H1 (cell line): ENCODE data around the gene TMEM135. TPM values are rescaled to one million over a fixed set of nuclear protein-coding genes. Genes with fewer than 3 reads are reported as not detected.

Experiments
- CTCF ChIA-PET: fragments of 300-600 bp; sonication (Branson Sonifier 250); formaldehyde crosslinking; loops from one replicate; lab custom pipeline; 2021; ENCODE audit not compliant: partially characterized antibody; lab: Charles Lee
- POLR2A ChIA-PET: fragments of 300-600 bp; sonication (Branson Sonifier 250); formaldehyde crosslinking; loops from one replicate; lab custom pipeline; 2021; ENCODE audit warnings: inconsistent platforms; ENCODE audit not compliant: partially characterized antibody; lab: Charles Lee
- DNase-seq, 2 experiments: peaks; one replicate each; pipeline versions ENCODE4 v3.0.0 to v3.0.0-alpha.2; 2010 to 2022; ENCODE audit warnings: low spot score in 2 of 2, low read depth in 1 of 2, mixed read lengths in 1 of 2
- FAIRE-seq: peaks from 2 replicates; lab custom pipeline; 2011; peaks lifted over from hg19 to GRCh38; lab: Jason Lieb, UNC
- H2AFZ ChIP-seq: 2 replicates; pipeline ENCODE4 v1.8.1; 2012; ENCODE audit warnings: low read length, inconsistent platforms
- H2AK5ac ChIP-seq: 2 replicates; pipeline ENCODE4 v1.6.1; 2013; ENCODE audit warnings: low read depth, low read length
- H2BK120ac ChIP-seq: replicated peaks from 2 replicates; pipeline ENCODE3; 2013; ENCODE audit warnings: low read depth, low read length, inconsistent platforms
- H2BK12ac ChIP-seq: 2 replicates; pipeline ENCODE4 v1.6.1; 2013; ENCODE audit warnings: low read depth, low read length
- H2BK15ac ChIP-seq: 2 replicates; pipeline ENCODE4 v1.6.1; 2013; ENCODE audit warnings: low read length
- H2BK20ac ChIP-seq: 2 replicates; pipeline ENCODE4 v1.6.1; 2013; ENCODE audit warnings: low read length
- H2BK5ac ChIP-seq: 2 replicates; pipeline ENCODE4 v1.6.1; 2013; ENCODE audit warnings: low read depth, low read length
- H3K14ac ChIP-seq: 2 replicates; pipeline ENCODE4 v1.6.1; 2013; ENCODE audit warnings: inconsistent platforms; ENCODE audit not compliant: insufficient read length
- H3K18ac ChIP-seq: 2 replicates; pipeline ENCODE4 v1.6.1; 2013; ENCODE audit warnings: low read length; ENCODE audit errors: extremely low read depth
- H3K23ac ChIP-seq: 2 replicates; pipeline ENCODE4 v1.6.1; 2013; ENCODE audit warnings: inconsistent platforms; ENCODE audit not compliant: insufficient read length
- H3K23me2 ChIP-seq: 2 replicates; pipeline ENCODE4 v1.6.1; 2013; ENCODE audit warnings: low read depth, low read length
- H3K27ac ChIP-seq: 2 replicates; pipeline ENCODE4 v1.6.1; 2011; ENCODE audit warnings: low read depth, low read length, inconsistent platforms
- H3K27me3 ChIP-seq, 4 experiments: replicated peaks in 1 of 4; 1 replicate in 1 of 4; 2 replicates in 3 of 4; pipeline versions ENCODE4 v1.6.1 to v1.8.1; 2011 to 2013; ENCODE audit warnings: low read length in 3 of 4, mild to moderate bottlenecking in 3 of 4, inconsistent platforms in 2 of 4, mixed read lengths in 2 of 4, moderate library complexity in 1 of 4; ENCODE audit not compliant: control insufficient read depth in 3 of 4, insufficient read depth in 3 of 4; ENCODE audit errors: extremely low read depth in 1 of 4
- H3K36me3 ChIP-seq, 4 experiments: 2 replicates each; pipeline versions ENCODE4 v1.6.1 to v1.8.1; 2011 to 2013; ENCODE audit warnings: mild to moderate bottlenecking in 4 of 4, low read length in 3 of 4, moderate library complexity in 2 of 4, control low read depth in 1 of 4, inconsistent platforms in 1 of 4; ENCODE audit not compliant: insufficient read depth in 4 of 4, control insufficient read depth in 2 of 4
- H3K4ac ChIP-seq: replicated peaks from 2 replicates; pipeline ENCODE3; 2013; ENCODE audit warnings: low read length, low read depth, mixed read lengths, inconsistent platforms; ENCODE audit not compliant: insufficient read length
- H3K4me1 ChIP-seq, 4 experiments: replicated peaks in 1 of 4; 1 replicate in 1 of 4; 2 replicates in 3 of 4; pipeline versions ENCODE4 v1.6.1 to v1.8.1; 2011 to 2013; ENCODE audit warnings: low read length in 3 of 4, inconsistent platforms in 2 of 4, mixed read lengths in 1 of 4; ENCODE audit not compliant: insufficient read depth in 4 of 4, control insufficient read depth in 3 of 4
- H3K4me2 ChIP-seq, 2 experiments: 2 replicates each; pipeline versions ENCODE4 v1.6.1 to v1.8.1; 2011 to 2013; ENCODE audit warnings: low read depth in 2 of 2, low read length in 2 of 2, control low read depth in 1 of 2, inconsistent platforms in 1 of 2, mild to moderate bottlenecking in 1 of 2; ENCODE audit not compliant: insufficient read depth in 1 of 2
- H3K4me3 ChIP-seq, 4 experiments: fragments of 200-600, 300-600 bp in 1 of 4; sonication (generic), shearing (Covaris generic), sonication (Bioruptor Twin) in 1 of 4; 2 replicates each; pipeline versions ENCODE4 v1.5.1 to v1.8.1; 2011 to 2016; ENCODE audit warnings: low read length in 4 of 4, low read depth in 3 of 4, control low read depth in 2 of 4, inconsistent platforms in 2 of 4, mild to moderate bottlenecking in 2 of 4, mixed read lengths in 1 of 4, moderate library complexity in 1 of 4; ENCODE audit not compliant: insufficient read depth in 2 of 4; ENCODE audit errors: extremely low read depth in 1 of 4
- H3K56ac ChIP-seq: replicated peaks from 2 replicates; pipeline ENCODE3; 2013; ENCODE audit warnings: low read depth, mild to moderate bottlenecking, mixed read lengths, low read length, inconsistent platforms; ENCODE audit not compliant: insufficient read length
- H3K79me1 ChIP-seq: 2 replicates; pipeline ENCODE4 v1.6.1; 2013; ENCODE audit warnings: low read depth, low read length, control low read depth
- H3K79me2 ChIP-seq, 2 experiments: 2 replicates each; pipeline versions ENCODE4 v1.6.1 to v1.8.1; 2012 to 2013; ENCODE audit warnings: low read length in 2 of 2, mild to moderate bottlenecking in 2 of 2, inconsistent platforms in 1 of 2; ENCODE audit not compliant: insufficient read depth in 2 of 2, control insufficient read depth in 1 of 2
- H3K9ac ChIP-seq, 4 experiments: replicated peaks in 1 of 4; 1 replicate in 1 of 4; 2 replicates in 3 of 4; pipeline versions ENCODE4 v1.6.1 to v1.8.1; 2011 to 2013; ENCODE audit warnings: low read depth in 3 of 4, low read length in 3 of 4, control low read depth in 2 of 4, mild to moderate bottlenecking in 2 of 4, moderate library complexity in 2 of 4, inconsistent platforms in 1 of 4; ENCODE audit errors: extremely low read depth in 1 of 4
- H3K9me3 ChIP-seq, 2 experiments: 2 replicates each; pipeline versions ENCODE4 v1.6.1 to v1.8.1; 2012 to 2013; ENCODE audit warnings: mild to moderate bottlenecking in 2 of 2, moderate library complexity in 2 of 2, control low read depth in 1 of 2, inconsistent platforms in 1 of 2, low read depth in 1 of 2, low read length in 1 of 2, mixed read lengths in 1 of 2; ENCODE audit not compliant: insufficient read depth in 2 of 2
- H4K20me1 ChIP-seq, 2 experiments: replicated peaks in 1 of 2; 2 replicates each; pipeline versions ENCODE3 to v1.8.1; 2011 to 2013; ENCODE audit warnings: inconsistent platforms in 2 of 2, low read length in 2 of 2, mild to moderate bottlenecking in 1 of 2; ENCODE audit not compliant: insufficient read depth in 2 of 2, control insufficient read depth in 1 of 2
- H4K5ac ChIP-seq: 2 replicates; pipeline ENCODE4 v1.6.1; 2013; ENCODE audit warnings: low read length, low read depth, mixed read lengths, inconsistent platforms; ENCODE audit not compliant: insufficient read length
- H4K8ac ChIP-seq: 2 replicates; pipeline ENCODE4 v1.8.0; 2013; ENCODE audit warnings: mild to moderate bottlenecking, moderate library complexity, low read length, inconsistent platforms; ENCODE audit not compliant: insufficient read depth; ENCODE audit errors: extremely low read depth
- H4K91ac ChIP-seq: replicated peaks from 2 replicates; pipeline ENCODE3; 2013; ENCODE audit warnings: low read length, mixed read lengths, inconsistent platforms; ENCODE audit not compliant: insufficient read length
- EZH2 ChIP-seq: fragments of 200-600 bp; sonication (generic); IDR thresholded peaks from 2 replicates; pipeline ENCODE4 v1.7.1; 2012; ENCODE audit warnings: low read depth, mild to moderate bottlenecking, moderate library complexity, low read length, inconsistent platforms; ENCODE audit not compliant: severe bottlenecking
- KDM1A ChIP-seq: fragments of 200-600, 300-600 bp; sonication (generic); IDR thresholded peaks from 2 replicates; pipeline ENCODE4 v1.7.1; 2016; ENCODE audit warnings: mild to moderate bottlenecking, low read length, borderline replicate concordance
- POLR2A ChIP-seq, 2 experiments: IDR thresholded peaks; 1 replicate in 1 of 2; 2 replicates in 1 of 2; pipeline ENCODE4 v1.6.1; 2011; ENCODE audit warnings: low read depth in 2 of 2, low read length in 2 of 2, mild to moderate bottlenecking in 2 of 2; ENCODE audit errors: control extremely low read depth in 1 of 2
- POU5F1 ChIP-seq: IDR thresholded peaks from 2 replicates; pipeline ENCODE4 v1.6.1; 2011; ENCODE audit warnings: low read depth, mild to moderate bottlenecking, low read length, moderate library complexity
- TCF12 ChIP-seq: IDR thresholded peaks from 2 replicates; pipeline ENCODE4 v1.6.1; 2011; ENCODE audit warnings: low read depth, mild to moderate bottlenecking, low read length
- WGBS, 2 experiments: shearing (Covaris generic) in 1 of 2; methylation state at CpG; one replicate each; pipeline versions ENCODE4 v1.1.6 to v1.1.7; 2013 to 2015; ENCODE audit warnings: low lambda C conversion rate in 2 of 2, mixed read lengths in 2 of 2, inconsistent platforms in 1 of 2, low coverage in 1 of 2, missing lambda C conversion rate in 1 of 2; ENCODE audit not compliant: insufficient replicate concordance in 2 of 2, insufficient coverage in 1 of 2, insufficient read length in 1 of 2; ENCODE audit errors: extremely low coverage in 1 of 2, missing lambda C conversion rate in 1 of 2; 5-methylcytosine and 5-hydroxymethylcytosine counted together
- polyA plus RNA-seq, 7 experiments: library from polyadenylated mRNA; depleted of rRNA in 3 of 7; stranded (reverse) in 5 of 7; unstranded in 2 of 7; fragments of >200 nt in 5 of 7; fragments of 200-250 nt in 2 of 7; gene quantifications; 1 replicate in 5 of 7; 2 replicates in 1 of 7; 4 replicates in 1 of 7; pipeline versions ENCODE4 v1.2.1 to v1.2.3, GENCODE V29; 2011 to 2013; ENCODE audit warnings: missing spikeins in 2 of 7, mixed read lengths in 2 of 7
- total RNA-seq: library from RNA; stranded (reverse); fragmentation: NEBNext Ultra II Directional; extraction: Animal tissue kit (Norgen Biotek cat#: 25700); gene quantifications from 2 replicates; pipeline ENCODE4 v1.2.1, GENCODE V29; 2021

The TMEM135 gene
- total and polyA plus RNA-seq, 2 of the 8 experiments (the other 6 are each of a cell fraction or from before 2014, with no cell fraction given) = 9.3 to 31.3 TPM

GRCh38 chr11:87035976-87036583, 1.7 kb upstream of the TMEM135 start:
- H3K27me3 ChIP-seq = no peaks in the 10 kb centered on the region
- ChIA-PET CTCF (interaction anchor here (1.2 to 1.7 kb wide), 2 partner anchors 61 to 254 kb away, joined by 4 to 7 read pairs; no protein-coding TSS in a partner anchor), POLR2A (interaction anchor here (1.7 kb wide), 1 partner anchor 83 kb away, joined by 3 read pairs; no protein-coding TSS in a partner anchor)
- H2BK15ac ChIP-seq = no peak overlapping the region
- H3K9me3 ChIP-seq = no peaks in the 10 kb centered on the region
- FAIRE-seq (no peak), DNase-seq (no peak)
- H3K79me2 ChIP-seq = peaks cover 0 to 27% of the 10 kb centered on the region in 2 experiments; a peak in 3 of 4 replicates
- H4K20me1 ChIP-seq = no peaks in the 10 kb centered on the region
- WGBS, 2 experiments = 82% methylated on average over 9 of the region's 12 CpGs; no CpG with 5 or more reads in 1 of the 2 experiments
- H3K4me2 ChIP-seq = no peak overlapping the region; a peak in 1 of 4 replicates
- no peak overlapping the region for H3K4ac ChIP-seq
- H3K14ac ChIP-seq = no peak overlapping the region
- no peak overlapping the region for H3K23ac ChIP-seq
- H3K56ac ChIP-seq = no peak overlapping the region
- peaks cover 11% of the 10 kb centered on the region for H3K23me2 ChIP-seq
- no peak overlapping the region for H3K27ac ChIP-seq
- H3K4me3 ChIP-seq = no peak overlapping the region
- H2BK20ac ChIP-seq = no peak overlapping the region
- TF ChIP-seq TCF12 (no peak), POLR2A (IDR thresholded peaks at IDR 0.05; ENCODE audit: control extremely low read depth in 1 of 2, low read depth in 2 of 2, low read length in 2 of 2) (no peak), POU5F1 (no peak), EZH2 (no peak), KDM1A (no peak)
- H4K8ac ChIP-seq = no peak overlapping the region
- no peak overlapping the region for H2BK120ac ChIP-seq
- H4K91ac ChIP-seq = no peak overlapping the region
- no peak overlapping the region for H2BK12ac ChIP-seq
- no peaks in the 10 kb centered on the region for H3K36me3 ChIP-seq
- no peak overlapping the region for H3K18ac ChIP-seq
- H3K9ac ChIP-seq = no peak overlapping the region
- H2BK5ac ChIP-seq = no peak overlapping the region
- no peaks in the 10 kb centered on the region for H3K79me1 ChIP-seq
- peaks cover 0 to 7% (median 4%) of the 10 kb centered on the region in 4 experiments; a peak in 4 of 7 replicates for H3K4me1 ChIP-seq
- H2AK5ac ChIP-seq = no peak overlapping the region
- no peak overlapping the region for H4K5ac ChIP-seq
- H2AFZ ChIP-seq = no peak overlapping the region
